Measurements from ENCODE around the gene GMDS. TPM values are rescaled to one million over a fixed set of nuclear protein-coding genes. Genes with fewer than 3 reads are reported as not detected.

The GMDS gene
- total and polyA plus RNA-seq, 2 donors (not counting 3 experiments of a cell fraction or from before 2014, with no cell fraction given) = 9.8 to 23.5 TPM

GRCh38 chr6:2035046-2035445, 210.4 kb downstream of the GMDS start:
- Histone ChIP-seq H3K27me3 (ENCODE audit: control insufficient read depth in 2 of 2, insufficient read depth in 2 of 2, low read length in 2 of 2) (no peaks in the 10 kb centered on the region), H3K27ac (ENCODE audit: insufficient read depth, low read depth, low read length) (no peak overlapping the region), H3K79me2 (ENCODE audit: control insufficient read depth, insufficient read depth, low read length) (no peaks in the 10 kb centered on the region), H4K20me1 (replicated peaks; ENCODE audit: control insufficient read depth, extremely low read depth, insufficient read depth, low read length) (no peaks in the 10 kb centered on the region), H3K36me3 (ENCODE audit: control insufficient read depth in 2 of 2, extremely low read depth in 1 of 2, insufficient read depth in 2 of 2, low read length in 2 of 2) (no peaks in the 10 kb centered on the region), H3K9me3 (replicated peaks; ENCODE audit: control insufficient read depth, insufficient read depth, low read length) (no peaks in the 10 kb centered on the region), H3K4me1 (ENCODE audit: control insufficient read depth, extremely low read depth, insufficient read depth, low read length) (peaks cover 11% of the 10 kb centered on the region), H2AFZ (ENCODE audit: low read depth, low read length) (no peak overlapping the region), H3K9me1 (replicated peaks; ENCODE audit: control insufficient read depth, extremely low read depth, insufficient read depth, low read length) (no peaks in the 10 kb centered on the region), H3K4me2 (ENCODE audit: insufficient read depth, low read length) (no peak overlapping the region), H3K9ac (replicated peaks; ENCODE audit: extremely low read depth, insufficient read depth, low read length) (no peak overlapping the region), H3K4me3 (replicated peaks in 1 of 3; ENCODE audit: insufficient read depth in 1 of 3, low read depth in 1 of 3, low read length in 3 of 3) (no peak overlapping the region)
- no TSS peak for BruUV-seq (replicated peaks)
- TF ChIP-seq POLR2A (IDR thresholded peaks at IDR 0.05; ENCODE audit: low read depth, low read length) (no peak), GATA2 (IDR thresholded peaks at IDR 0.05; ENCODE audit: insufficient read depth, insufficient read length, low read depth, low read length) (no peak), JUN (IDR thresholded peaks at IDR 0.05; ENCODE audit: borderline replicate concordance, insufficient read depth, insufficient read length, low read depth) (no peak), MAX (IDR thresholded peaks at IDR 0.05; ENCODE audit: insufficient read depth, insufficient read length) (no peak), FOS (IDR thresholded peaks at IDR 0.05; ENCODE audit: borderline replicate concordance, insufficient read depth, low read length) (no peak), EZH2 (IDR thresholded peaks at IDR 0.05; ENCODE audit: borderline replicate concordance, low read depth, low read length, severe bottlenecking) (no peak), POLR2AphosphoS5 (IDR thresholded peaks at IDR 0.05; ENCODE audit: insufficient read depth, low read depth, low read length) (no peak), MYC (IDR thresholded peaks at IDR 0.05; ENCODE audit: low read depth, low read length) (no peak), CTCF (IDR thresholded peaks at IDR 0.05; ENCODE audit: extremely low read depth in 1 of 2, insufficient read depth in 1 of 2, low read depth in 1 of 2, low read length in 2 of 2) (no peak)
- ChIA-PET POLR2A (no interaction called here), CTCF (interaction anchor here (0.7 to 0.9 kb wide), 2 partner anchors 11 to 346 kb away, joined by 3 read pairs; no protein-coding TSS in a partner anchor)
- FAIRE-seq = no peak
- dilution Hi-C loops (cut with MboI; ENCODE audit: extremely low pct_ligation_motif_present, low sequenced_read_pairs) (no loop called here), intact Hi-C loops (cut with micrococcal nuclease) (no loop called here)
- DNase-seq (ENCODE audit: low read depth, low spot score) = no peak

All from endothelial cell of umbilical vein (primary cell).